GM10266 (cell line): ENCODE data around the gene LAMC3.
"Not testable (repeated sequence)": the region's sequence is repeated elsewhere in the genome, so short reads cannot be mapped to it uniquely, and the experiment has no call there.

Experiments used
- DNase-seq: peaks from one replicate; pipeline ENCODE4 v3.0.0; 2012; ENCODE audit errors: extremely low spot score
- CTCF ChIP-seq: IDR thresholded peaks from 2 replicates; pipeline ENCODE4 v1.5.1; 2012; ENCODE audit warnings: mild to moderate bottlenecking, low read depth; ENCODE audit not compliant: control insufficient read depth, insufficient read depth; ENCODE audit errors: missing control alignments

LAMC3 gene

DNA sequence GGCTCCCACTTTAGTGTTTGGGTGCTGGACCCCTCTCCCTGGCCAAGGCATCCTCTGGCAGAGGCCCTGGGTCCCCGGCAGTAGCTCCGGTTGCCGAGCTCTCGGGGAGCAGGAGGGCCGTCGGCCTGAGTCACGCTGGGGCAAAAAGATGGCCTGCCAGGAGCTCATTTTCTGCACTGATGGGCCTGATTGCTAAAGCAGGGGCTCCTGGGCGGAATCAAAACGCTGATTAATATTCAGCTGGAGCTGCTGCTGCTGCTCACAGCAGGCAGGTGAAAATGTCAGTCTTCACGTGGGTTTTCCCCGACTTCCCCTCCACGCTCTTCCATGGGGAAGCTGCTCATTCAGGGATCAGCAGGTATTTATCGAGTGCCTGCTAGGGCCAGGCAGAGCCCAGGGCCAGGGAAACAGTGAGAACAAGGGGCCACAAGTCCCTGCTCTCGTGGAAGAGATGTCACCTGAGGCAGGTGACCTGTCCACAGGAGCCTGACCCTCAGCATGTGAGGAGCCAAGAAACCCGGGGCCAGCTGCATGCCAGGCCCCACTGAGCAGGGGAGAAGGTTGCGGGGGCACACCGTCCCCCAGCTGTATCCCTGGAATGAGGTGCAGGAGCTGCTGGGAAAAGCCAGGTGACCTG, 22.1 kb downstream of the LAMC3 start:
- no peak for DNase-seq
- TF ChIP-seq CTCF = no peak

- no peak for TF ChIP-seq CTCF
- DNase-seq = no peak
Observed at GRCh38 chr9:131031642-131032005, 22.6 kb downstream of the LAMC3 start.

DNA sequence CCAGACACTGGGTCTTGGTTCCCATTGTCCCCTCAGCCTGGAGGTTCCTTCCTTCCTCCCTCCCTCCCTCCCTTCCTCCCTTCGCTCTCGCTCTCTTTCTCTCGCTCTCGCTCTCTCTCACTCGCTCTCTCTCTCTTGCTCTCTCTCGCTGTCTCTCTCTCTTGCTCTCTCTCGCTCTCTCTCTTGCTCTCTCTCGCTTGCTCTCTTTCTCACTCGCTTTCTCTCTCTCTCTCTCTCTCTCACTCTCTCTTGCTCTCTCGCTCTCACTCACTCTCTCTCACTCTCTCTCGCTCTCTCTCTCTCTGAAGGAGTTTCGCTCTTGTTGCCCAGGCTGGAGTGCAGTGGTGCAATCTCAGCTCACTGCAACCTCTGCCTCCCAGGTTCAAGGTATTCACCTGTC, 23.4 kb downstream of the LAMC3 start:
- TF ChIP-seq CTCF = no peak
- no peak for DNase-seq

DNA sequence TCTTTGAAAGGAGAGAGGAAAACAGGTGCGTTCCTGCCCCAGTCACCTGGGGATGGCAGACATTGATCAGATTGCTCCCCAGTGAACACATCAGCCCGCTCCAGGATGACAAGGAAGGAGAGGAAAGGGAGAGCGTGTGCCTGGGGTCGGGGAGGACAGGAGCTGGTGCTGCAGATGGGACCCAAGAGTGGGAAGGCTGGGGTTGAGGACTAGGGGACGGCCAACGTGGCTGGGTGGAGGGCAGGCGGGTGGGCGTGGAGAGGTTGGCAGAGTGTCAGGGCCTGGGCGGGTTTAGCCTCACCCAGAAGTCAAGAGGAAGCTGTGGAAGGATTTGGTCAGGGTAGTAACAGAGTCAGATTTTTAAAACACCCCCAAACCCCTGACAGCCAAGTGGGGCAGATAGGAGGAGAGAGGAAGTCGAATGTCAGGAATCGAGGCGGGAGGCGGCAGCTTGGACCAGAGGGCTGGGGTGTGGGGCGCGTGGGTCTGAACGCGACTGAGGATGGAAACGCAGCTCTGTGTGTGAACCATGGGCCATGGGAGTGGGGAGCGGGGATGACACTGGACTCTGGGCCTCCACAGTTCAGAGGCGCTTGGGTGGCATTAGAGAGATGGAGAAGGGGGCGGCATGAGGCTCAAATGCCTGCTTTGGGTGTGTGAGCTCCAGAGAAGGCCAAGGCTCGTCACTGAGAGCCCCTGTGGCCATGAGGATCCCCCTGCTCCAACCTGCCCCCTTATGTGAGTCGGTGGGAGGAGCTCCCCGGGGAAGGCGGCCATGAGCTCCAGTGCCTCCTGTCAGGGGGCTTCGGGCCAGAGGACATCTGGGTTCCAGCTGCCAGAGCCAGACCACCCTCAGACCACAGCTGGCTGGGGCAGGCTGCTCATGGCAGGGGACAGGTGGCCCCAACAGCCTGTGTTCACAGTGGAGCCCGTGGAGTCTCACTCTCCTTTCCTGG, 24.6 kb downstream of the LAMC3 start:
- DNase-seq = no peak
- no peak for TF ChIP-seq CTCF

DNA sequence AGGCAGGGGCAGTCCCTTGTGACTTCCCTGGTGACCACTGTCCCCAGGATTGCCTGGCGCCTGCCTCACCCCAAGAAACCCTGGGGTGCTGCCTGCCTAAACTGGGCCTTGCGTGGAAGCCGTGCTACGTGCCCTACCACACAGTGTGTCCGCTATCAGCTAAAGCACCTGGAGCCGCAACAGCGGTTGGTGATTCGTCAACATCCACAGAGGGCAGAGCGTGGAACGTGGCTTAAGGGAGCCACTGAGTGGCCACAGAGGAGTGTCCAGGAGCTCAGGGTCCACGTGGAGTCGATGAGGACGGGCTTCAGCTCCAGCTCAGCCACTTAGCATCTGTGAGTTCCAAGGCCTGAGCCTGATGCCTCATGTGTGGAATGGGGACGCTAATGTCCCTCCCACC, 25.3 kb downstream of the LAMC3 start:
- no peak for DNase-seq
- no peak for TF ChIP-seq CTCF

DNA sequence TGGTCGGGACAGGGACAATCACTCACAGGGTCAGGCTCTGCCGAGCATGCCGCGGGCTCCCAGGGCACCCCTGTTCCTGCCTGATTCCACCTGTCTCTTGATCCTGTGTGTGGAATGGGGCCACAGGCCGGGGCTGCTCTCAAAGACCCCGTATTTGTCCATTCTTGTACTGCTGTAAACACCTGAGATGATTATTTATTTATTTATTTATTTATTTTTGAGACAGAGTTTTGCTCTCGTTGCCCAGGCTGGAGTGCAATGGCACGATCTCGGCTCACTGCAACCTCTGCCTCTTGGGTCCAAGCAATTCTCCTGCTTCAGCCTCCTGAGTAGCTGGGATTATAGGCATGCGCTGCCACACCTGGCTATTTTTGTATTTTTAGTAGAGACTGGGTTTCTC, 25.8 kb downstream of the LAMC3 start:
- not testable (repeated sequence) for DNase-seq

- no peak for TF ChIP-seq CTCF
- DNase-seq = no peak
Observed at GRCh38 chr9:131035548-131035947, 26.6 kb downstream of the LAMC3 start.
